ENCODE data around the gene HDHD2.

The HDHD2 gene

GRCh38 chr18:47115205-47115604 lies 35.1 kb downstream of the HDHD2 start:
- no peak overlapping the region for H3K4me3 ChIP-seq (ENCODE audit: low read depth, low read length)
- no peak for TF ChIP-seq CTCF (IDR thresholded peaks at IDR 0.05; ENCODE audit: borderline replicate concordance, insufficient read depth, low read depth, low read length)

- no peak overlapping the region for H3K4me3 ChIP-seq (ENCODE audit: low read depth, low read length)
- no peak for TF ChIP-seq CTCF (IDR thresholded peaks at IDR 0.05; ENCODE audit: borderline replicate concordance, insufficient read depth, low read depth, low read length)
Measured at GRCh38 chr18:47113796-47114540, 36.3 kb downstream of the HDHD2 start.

GRCh38 chr18:47110492-47111274 lies 39.6 kb downstream of the HDHD2 start:
- H3K4me3 ChIP-seq (ENCODE audit: low read depth, low read length): no peak overlapping the region
- no peak for TF ChIP-seq CTCF (IDR thresholded peaks at IDR 0.05; ENCODE audit: borderline replicate concordance, insufficient read depth, low read depth, low read length)

GRCh38 chr18:47109720-47110119 lies 40.6 kb downstream of the HDHD2 start:
- no peak overlapping the region for H3K4me3 ChIP-seq (ENCODE audit: low read depth, low read length)
- TF ChIP-seq CTCF (IDR thresholded peaks at IDR 0.05; ENCODE audit: borderline replicate concordance, insufficient read depth, low read depth, low read length): no peak

GRCh38 chr18:47108998-47109405 lies 41.3 kb downstream of the HDHD2 start:
- H3K4me3 ChIP-seq (ENCODE audit: low read depth, low read length): no peak overlapping the region
- no peak for TF ChIP-seq CTCF (IDR thresholded peaks at IDR 0.05; ENCODE audit: borderline replicate concordance, insufficient read depth, low read depth, low read length)

- TF ChIP-seq CTCF (IDR thresholded peaks at IDR 0.05; ENCODE audit: borderline replicate concordance, insufficient read depth, low read depth, low read length): no peak
- H3K4me3 ChIP-seq (ENCODE audit: low read depth, low read length): no peak overlapping the region
Measured at GRCh38 chr18:47108373-47108772, 41.9 kb downstream of the HDHD2 start.

All from GM12875 (cell line).